NCI-H748 (cell line): ENCODE results near the gene RABGAP1L.
"Not testable (repeated sequence)": the region's sequence is repeated elsewhere in the genome, so short reads cannot be mapped to it uniquely, and the experiment has no call there.

Source experiments
- DNase-seq: peaks from one replicate; lab custom pipeline; 2025; ENCODE audit not compliant: unreplicated experiment; lab: John Stamatoyannopoulos, UW

RABGAP1L gene

DNA sequence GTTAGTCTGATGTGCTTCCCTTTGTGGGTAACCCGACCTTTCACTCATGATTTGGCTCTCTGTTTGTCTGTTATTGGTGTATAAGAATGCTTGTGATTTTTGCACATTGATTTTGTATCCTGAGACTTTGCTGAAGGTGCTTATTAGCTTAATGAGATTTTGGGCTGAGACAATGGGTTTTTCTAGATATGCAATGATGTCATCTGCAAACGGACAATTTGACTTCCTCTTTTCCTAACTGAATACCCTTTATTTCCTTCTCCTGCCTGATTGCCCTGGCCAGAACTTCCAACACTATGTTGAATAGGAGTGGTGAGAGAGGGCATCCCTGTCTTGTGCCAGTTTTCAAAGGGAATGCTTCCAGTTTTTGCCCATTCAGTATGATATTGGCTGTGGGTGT is 490.3 kb downstream of the RABGAP1L start:
- not testable (repeated sequence) for DNase-seq

DNA sequence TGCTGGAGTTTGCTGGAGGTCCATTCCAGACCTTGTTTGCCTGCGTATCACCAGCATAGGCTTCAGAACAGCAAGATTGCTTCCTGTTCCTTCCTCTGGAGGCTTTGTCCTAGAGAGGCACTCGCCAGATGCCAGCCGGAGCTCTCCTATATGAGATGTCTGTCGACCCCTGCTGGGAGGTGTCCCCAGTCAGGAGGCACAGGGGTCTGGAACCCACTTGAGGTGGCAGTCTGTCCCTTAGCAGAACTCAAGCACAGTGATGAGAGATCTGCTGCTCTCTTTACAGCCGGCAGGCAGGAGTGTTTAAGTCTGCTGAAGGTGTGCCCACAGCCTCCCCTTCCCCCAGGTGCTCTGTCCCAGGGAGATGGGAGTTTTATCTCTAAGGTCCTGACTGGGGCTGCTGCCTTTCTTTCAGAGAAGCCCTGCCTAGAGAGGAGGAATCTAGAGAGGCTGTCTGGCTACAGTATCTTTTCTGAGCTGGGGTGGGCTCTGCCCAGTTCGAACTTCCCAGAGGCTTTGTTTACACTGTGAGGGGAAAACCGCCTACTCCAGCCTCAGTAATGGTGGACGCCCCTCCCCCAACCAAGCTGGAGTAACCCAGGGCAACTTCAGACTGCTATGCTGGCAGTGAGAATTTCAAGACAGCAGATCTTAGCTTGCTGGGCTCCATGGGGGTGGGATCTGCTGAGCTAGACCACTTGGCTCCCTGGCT is 493.4 kb downstream of the RABGAP1L start:
- peak; percentile 19 for DNase-seq

DNA sequence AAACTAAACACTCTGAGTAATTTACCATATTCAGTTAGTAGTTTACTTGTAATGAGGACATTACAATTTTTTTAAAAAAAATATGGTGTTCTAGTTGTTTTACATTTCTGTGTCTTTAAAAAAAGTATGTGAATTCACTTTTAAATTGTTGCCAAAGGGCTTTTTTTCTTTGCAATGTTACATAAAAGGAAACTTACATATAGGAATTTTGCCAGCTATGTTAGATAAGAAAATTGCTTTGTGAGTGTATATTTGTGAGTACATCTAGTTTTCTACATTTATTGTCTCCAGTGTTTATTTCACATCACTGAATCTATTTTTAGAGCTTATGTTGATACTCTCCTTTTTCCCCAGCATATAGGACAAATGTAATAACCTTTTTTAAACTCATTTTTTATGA is 495.2 kb downstream of the RABGAP1L start:
- DNase-seq, result no peak

DNA sequence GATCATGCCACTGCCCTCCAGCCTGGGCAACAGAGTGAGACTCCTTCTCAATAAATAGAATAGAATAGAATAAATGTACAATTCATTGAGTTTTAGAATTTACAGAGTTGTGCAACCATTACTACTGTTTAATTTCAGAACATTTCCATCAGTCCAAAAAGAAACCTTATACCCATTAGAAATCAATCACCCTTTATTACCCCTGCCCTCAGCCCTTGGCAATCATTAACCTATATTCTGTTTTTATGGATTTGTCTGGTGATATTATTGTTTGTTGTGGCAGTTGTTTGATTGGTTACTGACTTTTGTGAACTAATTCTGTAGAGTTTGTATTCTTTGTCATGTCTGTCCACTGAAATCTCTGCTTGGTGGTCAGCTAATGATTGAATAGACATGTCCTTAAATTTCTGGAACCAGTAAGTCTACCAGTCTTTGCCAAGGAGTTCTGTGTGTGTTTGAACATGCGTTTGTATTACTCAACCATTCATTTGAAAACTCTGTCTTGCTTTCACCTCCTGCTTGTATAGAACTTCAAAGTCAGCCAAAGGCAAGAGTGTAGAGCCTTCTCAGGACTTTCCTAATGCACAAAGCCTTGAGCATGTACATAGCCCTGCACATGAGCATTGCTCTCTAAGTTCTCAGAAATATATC is 497.2 kb downstream of the RABGAP1L start:
- DNase-seq, result no peak

DNA sequence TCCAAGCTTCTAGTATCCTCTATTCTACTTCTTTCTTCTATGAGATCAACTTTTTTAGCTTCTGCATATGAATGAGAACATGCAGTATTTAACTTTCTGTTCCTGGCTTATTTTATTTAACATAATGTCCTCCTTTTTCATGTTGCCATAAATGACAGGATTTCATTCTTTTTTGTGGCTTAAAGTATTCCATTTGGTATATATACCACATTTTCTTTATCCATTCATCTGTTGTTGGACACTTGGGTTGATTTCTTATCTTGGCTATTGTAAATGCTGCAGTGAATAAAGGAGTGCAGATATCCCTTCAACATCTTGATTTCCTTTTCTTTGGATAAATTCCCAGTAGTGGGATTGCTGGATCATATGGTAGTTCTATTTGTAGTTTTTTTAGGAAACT is 498.1 kb downstream of the RABGAP1L start:
- DNase-seq, result no peak

DNA sequence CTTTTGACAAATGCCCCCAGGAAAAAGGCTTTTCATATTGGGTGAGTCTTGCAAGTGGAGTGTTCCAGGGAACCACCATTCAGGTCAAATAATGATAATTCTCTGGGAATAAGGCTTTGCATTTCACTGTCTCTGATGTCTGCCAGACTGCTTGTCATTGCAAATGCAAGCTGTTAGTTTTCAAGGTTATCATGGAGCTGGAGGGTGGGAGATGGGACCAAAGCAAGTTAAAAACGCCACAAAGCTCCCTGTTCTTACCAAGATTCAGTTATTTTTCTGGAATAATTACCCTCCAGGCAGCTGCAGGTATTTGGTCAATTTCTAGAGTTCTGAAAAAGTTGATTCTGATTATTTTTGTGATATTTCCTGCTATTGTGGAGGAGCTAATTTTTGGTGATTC is 498.6 kb downstream of the RABGAP1L start:
- DNase-seq, result no peak

DNA sequence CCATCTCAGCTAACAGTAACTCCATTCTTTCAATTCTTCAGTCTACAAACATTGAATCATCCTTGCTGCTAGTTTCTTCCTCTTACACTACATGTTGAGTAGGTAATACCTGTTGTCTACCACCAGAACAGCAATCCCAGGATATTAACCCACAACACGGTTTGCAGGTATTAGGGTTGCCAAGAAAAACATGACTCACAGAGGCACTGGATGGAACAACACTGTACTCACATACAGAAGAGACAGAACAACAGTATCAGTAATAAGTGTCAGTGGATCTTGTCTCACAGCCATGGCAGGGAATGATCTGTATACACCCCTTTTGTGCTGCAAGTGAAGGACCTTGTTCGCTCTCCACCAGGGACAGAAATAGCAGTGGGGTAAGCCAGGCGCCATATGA is 500.5 kb downstream of the RABGAP1L start:
- no peak for DNase-seq

DNA sequence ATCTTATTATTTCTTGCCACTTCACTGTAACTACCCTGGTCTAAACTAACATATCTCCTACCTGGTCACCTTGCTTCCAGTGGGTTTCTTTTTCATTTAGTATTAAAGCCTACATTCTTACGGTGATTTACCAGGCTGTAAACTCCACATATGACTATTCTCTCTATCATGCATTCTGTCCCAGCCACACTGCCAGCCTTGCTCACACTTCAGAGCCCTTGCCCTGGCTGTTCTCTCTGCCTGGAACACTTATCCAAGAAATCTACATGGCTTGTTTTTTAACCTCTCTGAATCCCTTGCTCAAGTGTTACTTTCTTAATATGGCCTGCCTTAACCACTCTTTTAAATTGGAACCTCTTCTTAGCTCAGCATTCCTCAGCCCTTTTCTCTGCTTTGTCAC is 501.2 kb downstream of the RABGAP1L start:
- no peak for DNase-seq

DNA sequence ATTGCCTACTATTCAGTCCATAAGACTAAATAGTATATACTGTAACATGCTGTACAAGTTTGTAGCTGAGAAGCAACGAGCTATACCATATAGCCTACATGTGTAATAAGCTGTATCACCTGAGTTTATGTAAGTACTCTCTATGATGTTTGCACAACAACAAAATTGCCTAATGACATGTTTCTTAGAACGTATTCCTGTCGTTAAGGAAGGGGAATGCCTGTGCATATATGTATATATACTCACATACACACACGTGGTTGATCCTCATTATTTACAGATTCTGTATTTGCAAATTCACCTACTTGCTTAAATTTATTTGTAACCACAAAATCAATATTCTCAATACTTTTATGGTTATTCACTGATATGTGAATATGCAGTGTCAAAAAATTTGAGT is 504.0 kb downstream of the RABGAP1L start:
- DNase-seq, result no peak

DNA sequence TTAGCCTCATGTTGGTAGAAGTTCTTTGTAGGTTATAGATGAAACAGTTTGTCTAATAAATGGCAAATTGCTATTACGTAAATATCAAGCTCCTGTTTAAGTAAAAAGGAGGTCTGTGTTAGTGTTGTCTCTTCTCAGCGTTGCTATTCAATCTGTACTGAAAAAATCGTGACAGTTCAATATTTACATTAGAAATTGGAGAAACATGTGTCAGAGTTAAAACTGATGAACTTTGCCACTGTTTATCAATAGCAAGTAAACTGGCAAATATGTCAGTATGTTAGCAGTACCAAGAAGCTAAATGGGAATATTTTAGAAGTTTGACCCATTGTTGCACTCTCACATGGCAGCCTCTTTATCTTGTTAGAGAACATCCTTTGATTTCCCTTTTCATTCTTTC is 506.9 kb downstream of the RABGAP1L start:
- no peak for DNase-seq

DNA sequence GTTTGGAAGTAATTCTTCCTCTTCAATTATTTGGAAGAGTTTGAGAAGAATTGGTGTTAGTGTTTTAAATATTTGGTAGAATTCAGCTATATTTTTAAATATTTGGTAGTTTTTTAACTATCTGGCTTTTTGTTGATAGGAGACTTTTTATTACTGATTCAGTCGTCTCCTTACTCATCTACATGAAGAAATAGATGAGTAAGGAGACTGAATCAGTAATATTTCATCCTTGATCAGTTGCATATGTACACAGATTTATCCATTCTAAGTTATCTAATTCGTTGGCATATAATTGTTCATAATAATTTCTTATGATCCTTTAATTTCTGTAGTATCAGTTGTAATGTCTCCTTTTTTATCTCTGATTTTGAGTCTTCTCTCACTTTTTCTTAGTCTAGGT is 512.5 kb downstream of the RABGAP1L start:
- no peak for DNase-seq

DNA sequence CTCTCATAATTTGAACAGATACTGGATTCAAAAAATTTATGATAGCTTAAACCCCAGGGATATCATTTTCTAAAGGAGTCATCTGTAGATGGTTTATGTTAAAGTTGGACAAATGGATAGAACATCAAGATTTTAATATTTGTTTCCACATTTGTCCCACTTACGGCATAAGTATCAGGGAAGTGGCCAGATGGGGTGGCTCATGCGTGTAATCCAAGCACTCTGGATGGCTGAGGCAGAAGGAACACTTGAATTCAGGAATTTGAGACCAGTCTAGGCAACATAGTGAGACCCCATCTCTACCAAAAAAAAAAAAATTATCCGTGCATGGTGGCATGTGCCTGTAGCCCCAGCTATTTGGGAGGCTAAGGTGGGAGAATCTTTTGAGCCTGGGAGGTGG is 517.5 kb downstream of the RABGAP1L start:
- no peak for DNase-seq

DNA sequence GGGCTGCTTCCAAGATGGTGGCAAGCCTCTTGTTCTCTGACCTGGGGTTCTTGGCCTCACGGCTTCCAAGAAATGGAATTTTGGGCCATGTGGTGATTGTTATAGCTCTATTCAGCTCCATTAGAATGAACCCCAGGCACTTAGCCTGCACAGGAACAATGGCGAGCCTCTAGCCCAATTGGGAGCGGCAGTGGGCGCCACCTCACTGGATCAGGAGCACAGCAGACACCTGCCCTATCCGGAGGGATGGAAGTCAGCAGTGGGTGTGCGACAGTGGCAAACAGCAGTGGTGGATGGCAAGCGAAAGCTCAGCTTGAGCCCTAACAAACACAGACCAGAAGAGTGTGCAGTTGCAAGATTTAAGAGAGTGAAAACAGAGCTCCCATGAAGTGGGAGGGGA is 519.3 kb downstream of the RABGAP1L start:
- no peak for DNase-seq

DNA sequence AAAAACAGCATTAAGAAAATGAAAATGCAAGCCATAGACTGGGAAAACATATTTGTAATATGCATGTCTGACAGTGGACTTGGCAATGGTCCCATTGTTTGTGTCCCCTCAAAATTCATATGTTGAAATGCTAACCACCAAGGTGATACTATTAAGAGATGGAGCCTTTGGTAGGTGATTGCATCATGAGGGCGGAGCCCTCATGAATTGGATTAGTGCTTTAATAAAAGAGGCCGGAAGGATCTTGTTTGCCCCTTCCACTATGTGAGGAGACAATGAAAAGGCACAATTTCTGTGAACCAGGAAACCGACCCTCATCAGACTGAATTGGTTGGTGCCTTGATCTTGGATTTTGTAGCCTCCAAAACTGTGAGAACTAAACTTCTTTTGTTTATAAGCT is 520.8 kb downstream of the RABGAP1L start:
- peak; percentile 58 for DNase-seq

DNA sequence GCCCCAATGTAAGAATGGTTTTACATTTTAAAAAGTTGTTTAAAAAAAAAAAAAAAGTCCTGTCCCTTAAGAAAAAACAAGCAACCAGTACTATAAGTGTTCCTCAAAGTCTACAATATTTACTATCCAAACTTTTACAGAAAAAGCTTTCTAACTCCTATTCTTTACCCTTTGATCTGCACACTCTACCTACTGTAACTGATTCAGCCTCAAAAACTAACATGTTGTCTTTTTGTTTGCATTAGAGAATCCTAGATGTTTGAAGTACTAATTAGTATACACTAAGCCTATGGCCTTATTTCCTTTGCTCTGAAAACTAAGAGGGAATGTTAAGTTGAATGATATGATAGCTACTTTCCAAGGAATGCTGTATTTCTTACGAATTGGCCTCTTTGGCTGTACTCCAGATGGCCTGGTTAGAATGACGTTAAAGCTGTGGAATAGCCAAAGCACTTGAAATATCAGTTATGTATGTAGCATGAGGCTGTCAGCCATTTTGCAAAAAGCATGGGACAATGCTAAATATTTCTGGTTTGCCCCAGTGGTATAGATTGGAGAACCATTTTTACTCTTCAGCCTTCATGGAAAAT is 523.2 kb downstream of the RABGAP1L start:
- no peak for DNase-seq

DNA sequence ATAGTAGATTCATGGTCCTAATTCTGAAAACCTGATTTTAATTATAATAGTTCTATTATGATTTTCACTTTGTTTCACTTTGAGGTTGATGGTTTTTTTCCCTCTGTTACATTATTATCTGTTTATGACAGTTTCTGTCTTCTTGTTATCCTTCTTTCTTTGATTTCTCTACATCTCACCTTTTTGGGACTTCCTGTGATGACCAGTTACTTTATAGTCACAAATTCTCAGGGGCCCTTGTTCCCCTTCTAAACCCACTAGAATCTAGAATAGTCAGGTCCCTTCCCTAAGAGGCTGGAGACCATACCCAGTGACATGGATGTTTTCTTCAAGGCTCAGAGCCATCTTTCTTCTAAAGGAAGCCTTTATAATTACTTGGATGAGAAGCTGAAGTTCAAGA is 526.9 kb downstream of the RABGAP1L start:
- DNase-seq, result no peak

DNA sequence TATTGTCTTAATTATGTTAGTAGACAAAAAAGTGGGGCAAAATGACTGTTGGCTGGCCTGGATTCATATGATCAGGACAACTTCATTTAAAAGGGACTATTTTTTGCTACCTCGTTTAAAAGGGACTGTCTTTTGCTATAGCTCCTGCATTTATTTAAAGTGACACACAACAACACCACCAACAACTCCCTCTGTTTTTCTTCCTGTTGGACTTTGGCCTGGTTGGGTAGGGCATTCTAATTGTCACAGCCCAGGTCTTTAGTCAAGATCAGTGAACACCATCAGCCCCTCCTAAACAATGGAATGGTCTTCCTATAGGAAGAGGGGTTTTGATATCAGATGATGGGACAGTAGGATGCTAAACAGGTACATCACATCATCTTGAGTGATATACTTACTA is 530.2 kb downstream of the RABGAP1L start:
- no peak for DNase-seq

DNA sequence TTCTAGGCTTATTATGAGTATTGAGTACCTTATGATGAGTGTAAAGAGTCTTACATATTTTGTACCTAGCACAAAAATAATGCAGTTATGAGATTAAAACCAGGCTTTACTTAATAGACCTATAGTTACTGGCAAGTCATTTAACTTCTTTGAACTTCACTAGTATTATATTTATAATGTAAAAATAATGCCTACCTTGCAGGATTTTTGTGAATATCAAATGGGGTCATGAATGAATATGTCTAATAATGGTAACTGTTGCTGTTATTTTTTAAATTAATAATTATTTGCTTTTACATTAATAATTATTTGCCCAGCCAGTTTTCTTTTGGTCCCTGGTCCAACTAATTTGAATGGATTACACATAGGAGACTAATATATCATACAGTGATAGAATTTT is 530.9 kb downstream of the RABGAP1L start:
- DNase-seq, result no peak

DNA sequence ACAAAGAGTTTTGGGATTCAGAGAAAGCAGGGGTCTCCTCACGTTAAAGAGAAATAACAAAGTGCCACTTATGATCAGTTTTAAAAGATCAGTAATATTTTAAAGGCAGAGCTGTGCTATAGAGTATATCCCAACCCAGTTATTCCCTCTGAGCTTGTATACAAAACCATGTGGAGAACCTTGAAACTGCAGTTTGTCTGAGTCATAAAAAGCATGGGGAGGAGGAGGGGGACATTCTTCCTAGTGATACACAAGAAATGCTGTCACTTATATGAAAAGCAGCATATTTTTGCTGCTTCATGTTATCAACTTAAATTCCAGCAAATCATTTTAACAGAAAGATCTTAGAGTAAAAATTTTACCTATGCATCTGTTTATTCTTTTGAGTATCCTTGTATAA is 533.0 kb downstream of the RABGAP1L start:
- DNase-seq, result no peak

DNA sequence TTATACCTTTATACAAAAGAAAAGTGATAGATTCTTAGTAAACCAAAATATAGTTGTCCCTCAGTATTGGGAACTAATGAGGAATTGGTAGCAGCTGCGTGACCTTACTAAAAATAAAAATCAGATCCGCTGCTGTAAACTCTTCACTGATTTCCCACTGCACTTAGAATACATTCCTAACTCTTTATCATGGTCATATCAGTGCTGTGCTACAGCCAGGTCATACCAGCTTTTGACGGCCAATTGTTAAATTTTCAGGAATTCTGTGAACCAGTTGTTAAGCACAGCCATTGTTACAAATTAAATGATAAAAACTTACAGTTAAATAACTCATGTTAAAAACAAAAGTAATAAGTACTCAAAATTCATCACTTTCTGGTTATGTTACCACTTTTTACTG is 533.8 kb downstream of the RABGAP1L start:
- no peak for DNase-seq

DNA sequence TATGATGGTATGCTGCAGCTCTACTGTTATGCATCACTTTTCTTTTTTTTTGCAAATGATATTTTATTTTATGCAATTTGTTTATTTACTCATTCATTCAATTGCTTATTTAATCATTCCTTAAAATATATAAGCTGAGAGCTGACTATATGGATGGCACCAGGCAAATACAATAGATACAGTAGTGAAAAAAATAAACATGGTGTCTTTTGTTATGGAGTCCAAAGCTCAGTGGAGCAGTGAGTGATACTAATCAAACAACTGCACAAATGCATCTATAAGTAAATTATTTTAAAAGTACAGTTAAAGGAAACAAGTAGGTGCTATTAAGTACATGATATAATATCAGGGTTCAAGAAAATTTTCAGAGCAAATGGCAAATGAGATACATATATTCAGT is 534.2 kb downstream of the RABGAP1L start:
- DNase-seq, result not testable (repeated sequence)

DNA sequence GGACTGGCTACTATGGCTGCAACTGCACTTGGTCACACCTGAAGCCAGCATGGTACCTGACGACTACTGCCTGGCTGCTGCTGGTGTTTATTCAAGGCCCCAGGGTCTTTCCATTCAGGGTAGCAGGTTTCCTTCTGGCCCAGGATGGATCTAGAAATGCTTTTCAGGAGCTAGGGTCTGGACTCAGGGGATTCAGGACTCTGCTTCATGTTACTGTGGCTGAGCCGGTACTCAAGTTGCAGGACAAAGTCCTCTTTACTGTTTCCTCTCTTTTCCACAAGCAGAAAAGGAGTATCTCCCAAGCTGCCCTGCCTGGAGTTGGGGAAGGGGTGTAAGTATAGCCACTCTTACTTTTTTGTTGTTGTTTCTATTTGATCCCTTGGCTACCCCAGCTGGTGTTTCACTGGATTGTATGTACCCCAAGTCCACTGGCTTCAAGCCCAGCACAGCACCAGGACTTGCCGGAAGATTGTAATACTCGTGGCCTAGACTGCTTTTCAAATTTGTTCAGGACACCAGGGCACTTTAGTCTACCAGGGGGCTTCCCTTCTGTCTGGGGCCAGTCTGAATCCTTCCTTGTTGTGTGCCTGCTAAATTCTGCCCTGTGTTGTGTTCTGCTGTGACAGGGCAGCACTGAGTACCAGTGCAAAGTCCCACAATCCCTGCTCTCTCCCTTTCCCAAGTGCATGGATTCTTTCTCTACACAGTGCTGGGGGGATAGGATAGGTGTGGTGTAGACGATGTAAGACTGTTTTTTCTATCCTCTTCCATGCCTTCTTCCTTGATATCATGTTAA is 536.9 kb downstream of the RABGAP1L start:
- no peak for DNase-seq
